GM21515 (cell line): ENCODE results near the gene CD2BP2.

ENCODE experiments used
- ATAC-seq: cut with Tn5 transposase; IDR thresholded peaks from one replicate; pipeline ENCODE4 v1.9.1; 2021; ENCODE audit not compliant: unreplicated experiment

Gene CD2BP2

DNA sequence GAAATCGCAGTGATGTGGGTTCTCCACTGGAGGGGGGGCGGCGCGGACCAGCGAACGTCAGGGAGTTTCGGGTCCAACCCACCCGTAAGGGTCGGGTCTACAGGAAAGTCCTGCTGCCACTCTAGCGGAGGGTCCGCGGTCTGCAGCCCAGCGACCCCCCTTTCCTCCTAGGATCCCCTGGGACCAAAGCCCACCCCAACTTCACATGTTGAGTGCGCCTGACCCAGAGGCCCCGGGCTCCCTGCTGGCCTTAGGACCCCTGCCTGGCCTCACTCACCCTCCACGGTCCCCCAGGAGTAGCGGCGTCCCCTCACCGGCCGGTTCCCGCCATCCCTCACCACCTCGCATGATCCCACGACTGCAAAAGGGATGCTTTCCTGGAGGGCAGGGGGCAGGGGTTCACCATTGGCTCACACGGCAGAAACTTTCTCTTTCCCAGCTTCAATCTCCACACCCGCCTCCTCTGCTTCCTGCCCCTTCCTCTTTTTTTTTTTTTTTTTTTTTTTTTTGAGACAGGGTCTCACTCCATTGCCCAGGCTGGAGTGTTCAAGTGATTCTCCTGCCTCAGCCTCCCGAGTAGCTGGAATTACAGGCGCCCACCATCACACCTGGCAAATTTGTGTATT lies 24.2 kb upstream of the CD2BP2 start:
- no peak for ATAC-seq

DNA sequence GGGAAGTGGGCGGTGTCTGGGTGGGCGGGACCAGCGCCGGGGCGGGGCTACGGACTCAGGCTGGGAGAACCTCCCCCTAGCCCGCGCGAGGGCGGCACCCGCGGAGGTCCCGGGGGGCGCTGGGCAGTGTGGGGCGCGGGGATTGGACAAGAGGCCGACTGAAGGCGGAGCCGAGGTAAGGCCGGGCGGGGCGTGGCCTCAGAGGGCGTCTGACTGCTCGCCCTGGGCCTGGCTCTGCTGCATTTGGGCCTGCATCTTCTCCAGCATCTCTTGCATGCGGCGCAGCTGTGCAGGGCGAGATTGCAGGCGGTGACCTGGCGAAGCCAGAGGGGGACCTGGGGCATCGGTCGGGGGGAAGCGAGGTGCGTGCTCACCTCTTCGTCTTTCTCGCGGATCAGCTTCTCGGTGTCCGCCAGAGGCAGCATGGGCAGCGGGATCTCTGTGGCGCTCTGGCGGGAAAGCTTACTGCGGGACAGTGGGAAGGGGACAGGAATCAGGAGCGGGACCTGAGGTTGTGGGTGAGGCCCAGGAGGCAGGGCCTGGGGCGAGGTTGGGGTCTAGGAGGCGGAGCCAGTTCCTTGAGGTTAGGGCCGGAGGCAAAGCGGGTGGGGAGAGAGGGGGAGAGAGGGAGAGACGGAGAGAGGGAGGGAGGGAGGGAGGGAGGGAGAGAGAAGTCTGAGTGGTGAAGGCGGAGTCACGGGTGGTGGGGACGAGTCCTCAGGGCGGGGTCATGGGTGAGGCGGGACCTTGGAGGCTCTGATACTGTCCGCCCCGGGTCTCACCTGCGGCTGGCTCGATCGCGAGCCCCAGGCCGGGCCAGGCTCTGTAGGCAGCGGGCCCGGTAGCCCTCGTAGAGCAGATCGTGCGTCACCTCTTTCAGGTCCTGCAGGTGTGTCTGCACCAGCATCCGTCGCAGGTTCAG lies 23.4 kb upstream of the CD2BP2 start:
- ATAC-seq: peak; percentile 81

DNA sequence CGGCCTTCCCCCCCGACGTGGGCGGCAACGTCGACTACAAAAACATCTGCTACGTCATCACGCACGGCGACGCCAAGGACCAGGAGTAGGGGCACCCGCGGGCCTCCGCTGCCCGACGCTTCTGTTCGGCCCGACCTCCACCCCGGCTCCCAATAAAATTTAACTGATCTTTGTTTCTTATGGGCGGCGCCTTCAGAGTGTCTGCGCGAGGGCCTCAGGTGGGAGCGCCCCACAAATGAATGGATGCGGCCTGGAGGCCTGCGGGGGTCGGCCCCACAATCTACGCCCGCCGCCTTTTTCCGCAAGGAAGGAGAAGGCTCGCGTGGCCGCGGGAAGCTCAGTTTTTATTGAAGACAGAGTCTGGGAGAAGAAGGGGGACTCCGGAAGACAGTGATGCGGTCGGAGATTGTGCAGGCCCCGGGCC lies 22.7 kb upstream of the CD2BP2 start:
- ATAC-seq: peak; percentile 37

- ATAC-seq: peak; percentile 5
Observed at GRCh38 chr16:30377050-30377811, 22.1 kb upstream of the CD2BP2 start.

- no peak for ATAC-seq
Observed at GRCh38 chr16:30376461-30376902, 21.4 kb upstream of the CD2BP2 start.

DNA sequence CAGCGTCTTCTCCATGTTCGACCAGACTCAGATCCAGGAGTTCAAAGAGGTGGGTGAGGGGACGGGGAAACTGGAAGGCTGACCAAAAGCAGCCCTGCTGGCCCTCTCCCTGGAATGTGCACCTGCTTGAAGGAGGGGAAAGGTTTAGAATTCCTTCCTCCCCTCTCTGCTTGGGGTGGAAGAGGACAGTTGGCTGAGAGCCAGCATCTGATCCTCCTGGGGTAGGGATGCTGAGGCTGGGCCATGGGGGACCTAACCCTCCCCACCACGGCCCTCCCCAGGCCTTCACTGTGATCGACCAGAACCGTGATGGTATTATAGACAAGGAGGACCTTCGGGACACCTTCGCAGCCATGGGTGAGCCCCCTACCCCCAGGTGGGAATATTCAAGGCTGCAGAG lies 20.8 kb upstream of the CD2BP2 start:
- ATAC-seq: no peak

- ATAC-seq: no peak
Observed at GRCh38 chr16:30374538-30374937, 19.4 kb upstream of the CD2BP2 start, which contains the start of gene MYL11. Gene MYL11, plus strand, starts transcription at chr16:30374802. Its CDS starts 56 bp downstream, at chr16:30374858.

DNA sequence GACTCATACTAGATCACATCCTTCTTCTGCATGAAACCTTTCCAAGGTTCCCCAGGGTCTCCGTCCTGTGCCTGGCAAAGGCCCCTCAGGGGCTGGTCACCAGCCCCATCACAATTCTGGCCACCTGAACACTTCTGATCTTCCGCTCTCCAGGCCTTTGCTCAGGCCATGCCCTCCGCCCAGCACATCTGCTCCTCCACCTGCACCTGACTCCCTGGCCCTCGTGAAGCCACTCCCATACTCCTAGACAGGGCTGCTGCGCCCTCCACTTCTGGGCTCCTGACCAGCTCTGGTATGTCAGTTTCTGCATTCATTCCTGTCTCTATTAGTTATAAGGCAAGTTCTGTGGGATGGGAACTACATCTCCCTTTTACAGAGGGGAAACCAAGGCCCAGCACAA lies 17.6 kb upstream of the CD2BP2 start:
- ATAC-seq: no peak

DNA sequence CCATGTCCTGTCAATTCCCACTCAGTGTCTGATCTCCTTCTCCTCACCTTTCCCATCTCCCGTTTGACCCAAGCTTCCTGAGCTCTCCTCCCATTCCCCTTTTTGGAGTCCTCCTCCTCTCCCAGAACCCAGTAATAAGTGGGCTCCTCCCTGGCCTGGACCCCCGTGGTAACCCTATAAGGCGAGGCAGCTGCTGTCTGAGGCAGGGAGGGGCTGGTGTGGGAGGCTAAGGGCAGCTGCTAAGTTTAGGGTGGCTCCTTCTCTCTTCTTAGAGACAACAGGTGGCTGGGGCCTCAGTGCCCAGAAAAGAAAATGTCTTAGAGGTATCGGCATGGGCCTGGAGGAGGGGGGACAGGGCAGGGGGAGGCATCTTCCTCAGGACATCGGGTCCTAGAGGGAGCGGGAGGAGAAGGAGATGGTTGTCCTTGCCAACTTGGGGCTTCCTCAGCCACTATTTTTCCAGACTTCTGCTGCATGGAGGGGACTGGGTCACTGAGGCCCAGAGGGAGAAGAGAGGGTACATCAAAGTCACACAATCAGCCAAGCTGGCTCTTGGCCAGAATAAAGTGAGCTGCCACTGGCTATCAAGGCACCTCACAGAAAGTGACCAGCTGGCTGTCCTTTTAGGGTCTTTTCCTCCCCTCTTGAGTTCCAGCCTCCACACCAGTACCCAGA lies 17.1 kb upstream of the CD2BP2 start:
- no peak for ATAC-seq

GRCh38 chr16:30371248-30371816 lies 16.2 kb upstream of the CD2BP2 start:
- no peak for ATAC-seq

DNA sequence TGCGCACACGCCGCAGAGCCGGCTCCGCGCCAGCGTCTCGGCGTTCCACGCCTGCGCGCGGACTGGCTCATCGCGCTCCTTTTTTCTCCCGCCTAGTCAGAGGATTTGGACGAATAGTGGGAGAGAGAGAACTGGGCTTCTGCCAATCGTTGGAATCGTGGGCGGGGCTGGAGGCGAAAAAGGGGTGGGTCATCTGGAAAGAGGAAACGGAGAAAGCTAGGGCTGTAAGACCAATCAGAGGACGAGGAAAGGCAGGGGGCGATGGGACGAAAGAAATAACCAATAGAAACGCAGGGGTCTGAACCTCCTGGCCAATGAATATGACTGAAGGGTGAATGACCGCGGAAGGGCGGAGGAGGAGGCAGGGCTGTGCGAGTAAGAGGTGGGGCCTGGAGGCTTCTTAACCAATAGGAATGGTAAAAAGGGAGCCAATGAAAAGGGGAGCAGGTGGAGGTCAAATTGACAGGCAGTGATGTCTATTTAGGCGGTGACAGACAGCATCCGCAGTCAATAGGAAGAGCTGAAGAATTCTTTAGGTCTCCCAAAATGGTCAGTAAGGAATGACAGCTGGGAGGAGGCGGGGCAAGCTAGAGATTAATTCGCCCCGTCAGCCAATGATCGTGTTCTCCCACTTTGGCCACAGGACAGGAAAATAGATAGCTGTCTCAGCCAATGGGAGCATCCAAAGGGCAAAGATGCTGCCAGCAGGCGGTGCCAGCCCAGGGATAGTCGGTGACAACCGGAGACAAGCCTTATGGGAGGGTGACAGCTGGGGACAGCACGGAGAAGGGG lies 15.5 kb upstream of the CD2BP2 start, which contains the start of gene TBC1D10B:
Gene TBC1D10B (minus strand): TSS at position 39 of the 792 bp plus-strand sequence. CDS start 311 bp downstream, outside the sequence.
- ATAC-seq: peak; percentile 73

DNA sequence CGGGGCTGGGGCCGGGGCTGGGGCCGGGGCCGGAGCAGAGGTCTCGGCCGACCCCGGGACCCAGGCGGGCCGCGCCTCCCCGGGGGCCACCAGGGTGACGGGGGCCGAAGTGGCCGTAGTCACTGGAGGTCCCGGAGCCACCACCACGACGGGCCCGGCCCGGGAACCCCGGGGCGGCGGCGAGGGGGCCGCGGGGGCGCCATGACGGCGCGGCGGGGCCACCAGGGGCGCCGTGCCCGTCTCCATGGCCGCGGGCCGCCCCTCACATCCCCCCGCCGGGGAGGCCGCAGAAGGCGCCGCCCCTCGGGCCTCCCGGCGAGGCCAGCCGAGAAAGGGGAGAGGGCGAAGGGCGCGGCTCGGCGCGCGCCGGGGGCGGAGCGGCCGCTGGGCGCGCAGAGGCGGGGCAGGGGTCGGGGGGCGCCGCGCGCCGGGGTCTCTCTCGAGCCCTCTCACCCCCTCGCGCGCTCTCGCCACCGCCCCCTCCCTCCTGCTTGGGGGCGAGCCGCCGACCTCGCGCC lies 14.9 kb upstream of the CD2BP2 start:
- peak; percentile 6 for ATAC-seq

- no peak for ATAC-seq
Observed at GRCh38 chr16:30369091-30369937, 14.2 kb upstream of the CD2BP2 start.

DNA sequence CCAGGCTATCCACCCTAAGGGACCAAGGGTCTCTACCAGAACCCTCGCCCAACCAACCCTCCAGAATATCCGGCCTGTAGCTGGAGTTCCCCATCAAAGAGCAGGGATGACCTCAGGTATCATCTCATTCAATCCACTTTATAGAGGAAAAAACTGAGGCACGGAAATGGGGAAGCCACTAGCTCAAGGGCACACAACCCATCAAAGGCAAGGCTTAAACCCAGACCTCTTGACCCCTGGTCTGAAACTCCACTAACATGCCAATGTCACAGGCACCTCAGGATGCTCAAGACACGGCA lies 13.6 kb upstream of the CD2BP2 start:
- ATAC-seq: no peak

DNA sequence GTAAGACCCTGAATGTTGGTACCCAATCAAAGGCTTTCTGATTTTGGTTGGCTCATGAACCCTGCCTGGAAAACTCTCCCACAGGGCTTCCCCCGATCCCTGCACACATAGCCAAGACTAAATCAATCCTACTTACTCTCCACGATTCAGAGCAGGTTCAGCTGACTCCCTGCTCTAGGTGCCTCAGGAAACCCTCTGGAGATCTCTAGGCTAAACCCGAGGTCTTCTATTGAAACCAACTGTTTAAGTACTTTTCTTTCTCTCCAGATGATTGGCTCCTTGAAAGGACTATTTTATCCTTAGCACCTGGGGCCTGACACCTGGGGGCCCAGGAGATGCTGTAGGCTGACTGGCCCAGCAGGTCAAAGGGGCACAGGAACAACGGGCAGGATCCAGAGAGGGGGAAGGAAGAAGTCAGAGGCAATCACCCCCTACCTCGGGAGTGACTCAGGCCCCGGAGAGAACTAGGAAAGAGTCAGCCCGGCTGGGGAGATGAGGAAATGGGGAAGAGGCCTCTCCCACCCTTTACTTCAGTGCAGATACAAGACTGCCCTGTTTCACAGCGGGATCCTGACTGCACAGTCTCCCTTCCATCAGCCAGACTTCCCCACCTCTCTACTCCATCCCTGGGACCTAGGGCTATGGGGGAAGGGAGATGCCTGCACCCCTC lies 13.1 kb upstream of the CD2BP2 start:
- no peak for ATAC-seq

- ATAC-seq: no peak
Observed at GRCh38 chr16:30367349-30368009, 12.4 kb upstream of the CD2BP2 start.

DNA sequence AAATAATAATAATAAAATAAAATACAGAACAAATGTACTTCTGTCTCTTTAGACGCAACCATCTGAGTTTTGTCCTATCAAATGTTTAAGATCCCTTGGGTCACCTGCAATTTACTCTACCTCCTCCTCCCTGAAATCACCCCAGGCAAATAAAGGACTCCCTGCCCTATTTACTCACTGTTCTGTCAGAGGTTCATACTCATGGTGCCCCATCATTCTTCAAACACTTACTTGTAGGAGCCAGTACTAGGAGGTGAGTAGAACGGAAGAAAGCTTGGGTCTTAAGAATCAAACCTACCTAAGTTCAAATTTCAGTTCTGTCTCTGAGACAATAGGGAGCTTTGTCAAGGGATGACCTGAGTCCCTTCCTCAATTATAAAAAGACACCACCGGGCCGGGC lies 11.4 kb upstream of the CD2BP2 start:
- no peak for ATAC-seq

DNA sequence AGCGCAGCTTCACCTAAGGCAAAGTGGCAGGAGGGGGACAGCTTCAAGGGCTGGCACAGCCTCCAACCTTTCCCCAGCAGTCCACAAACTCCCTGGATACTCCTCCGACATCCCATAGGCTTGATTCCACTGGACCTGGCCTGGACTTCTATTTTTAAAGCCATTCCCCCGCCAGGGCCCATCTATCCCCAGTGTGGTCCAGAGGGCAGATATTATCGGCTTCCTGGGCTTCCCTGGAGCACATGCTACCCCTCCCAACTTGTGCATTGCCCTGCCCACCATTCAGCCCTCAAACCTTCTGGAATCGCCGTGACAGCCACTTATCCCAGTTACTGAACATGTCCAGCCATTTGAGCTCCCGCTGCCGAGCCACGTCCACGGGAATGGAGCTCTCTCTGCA lies 10.1 kb upstream of the CD2BP2 start:
- no peak for ATAC-seq
